H9 (cell line): ENCODE measurements around the gene SCYGR1. TPM values are rescaled to one million over a fixed set of nuclear protein-coding genes. Genes with fewer than 3 reads are reported as not detected.

Experiments used
- DNase-seq: peaks from one replicate; pipeline ENCODE4 v3.0.0-alpha.2; 2017
- H2AFZ ChIP-seq: one replicate; pipeline ENCODE4 v1.6.1; 2013; ENCODE audit warnings: mild to moderate bottlenecking, low read length, control low read depth, moderate library complexity
- H2AK5ac ChIP-seq: 2 replicates; pipeline ENCODE4 v1.6.1; 2013; ENCODE audit warnings: low read length, control low read depth, mixed read lengths; ENCODE audit not compliant: insufficient read length
- H2BK120ac ChIP-seq: one replicate; pipeline ENCODE4 v1.6.1; 2013; ENCODE audit warnings: low read depth, mild to moderate bottlenecking, low read length, control low read depth, inconsistent platforms; ENCODE audit not compliant: poor library complexity, severe bottlenecking
- H2BK12ac ChIP-seq: 2 replicates; pipeline ENCODE4 v1.6.1; 2013; ENCODE audit warnings: low read length, control low read depth, mixed read lengths, low read depth; ENCODE audit not compliant: insufficient read length
- H2BK15ac ChIP-seq: 2 replicates; pipeline ENCODE4 v1.6.1; 2013; ENCODE audit warnings: low read depth, low read length, control low read depth
- H2BK20ac ChIP-seq: one replicate; pipeline ENCODE4 v1.6.1; 2013; ENCODE audit warnings: low read depth, mild to moderate bottlenecking, low read length, control low read depth, inconsistent platforms; ENCODE audit not compliant: poor library complexity, severe bottlenecking
- H2BK5ac ChIP-seq: 2 replicates; pipeline ENCODE4 v1.6.1; 2013; ENCODE audit warnings: low read length, control low read depth, mixed read lengths; ENCODE audit not compliant: insufficient read length
- H3K14ac ChIP-seq: 2 replicates; pipeline ENCODE4 v1.6.1; 2013; ENCODE audit warnings: low read length, control low read depth; ENCODE audit not compliant: insufficient read depth
- H3K18ac ChIP-seq: 2 replicates; pipeline ENCODE4 v1.6.1; 2013; ENCODE audit warnings: low read depth, mild to moderate bottlenecking, mixed read lengths, low read length, control low read depth; ENCODE audit not compliant: insufficient read length
- H3K23ac ChIP-seq: 2 replicates; pipeline ENCODE4 v1.6.1; 2013; ENCODE audit warnings: low read length, control low read depth, mixed read lengths, low read depth; ENCODE audit not compliant: insufficient read length
- H3K23me2 ChIP-seq: 2 replicates; pipeline ENCODE4 v1.6.1; 2013; ENCODE audit warnings: low read depth, mild to moderate bottlenecking, mixed read lengths, low read length, control low read depth; ENCODE audit not compliant: insufficient read length, poor library complexity, severe bottlenecking
- H3K27ac ChIP-seq: 2 replicates; pipeline ENCODE4 v1.5.1; 2013; ENCODE audit warnings: low read length, control low read depth, mixed read lengths, low read depth; ENCODE audit not compliant: insufficient read length
- H3K27me3 ChIP-seq: 2 replicates; pipeline ENCODE4 v1.6.1; 2013; ENCODE audit warnings: low read length, control low read depth, inconsistent platforms; ENCODE audit not compliant: insufficient read depth
- H3K4ac ChIP-seq: 2 replicates; pipeline ENCODE4 v1.6.1; 2013; ENCODE audit warnings: low read depth, mild to moderate bottlenecking, control low read depth, inconsistent platforms, low read length, moderate library complexity
- H3K4me1 ChIP-seq: 2 replicates; pipeline ENCODE4 v1.6.1; 2013; ENCODE audit warnings: low read length, control low read depth, inconsistent platforms; ENCODE audit not compliant: insufficient read depth
- H3K4me2 ChIP-seq: 2 replicates; pipeline ENCODE4 v1.6.1; 2013; ENCODE audit warnings: low read length, control low read depth, mixed read lengths; ENCODE audit not compliant: insufficient read length, insufficient read depth
- H3K56ac ChIP-seq: 2 replicates; pipeline ENCODE4 v1.6.1; 2013; ENCODE audit warnings: low read depth, mild to moderate bottlenecking, mixed read lengths, low read length, control low read depth; ENCODE audit not compliant: insufficient read length
- H3K79me1 ChIP-seq: 2 replicates; pipeline ENCODE4 v1.6.1; 2013; ENCODE audit warnings: low read depth, mild to moderate bottlenecking, moderate library complexity, low read length, control low read depth, inconsistent platforms; ENCODE audit not compliant: insufficient read depth, poor library complexity, severe bottlenecking
- H3K79me2 ChIP-seq: 2 replicates; pipeline ENCODE4 v1.6.1; 2013; ENCODE audit warnings: low read length, control low read depth, inconsistent platforms; ENCODE audit not compliant: insufficient read depth
- H3K9ac ChIP-seq: 2 replicates; pipeline ENCODE4 v1.6.1; 2013; ENCODE audit warnings: low read length, control low read depth, mixed read lengths; ENCODE audit not compliant: insufficient read length; ENCODE audit errors: extremely low read depth
- H3K9me3 ChIP-seq: one replicate; pipeline ENCODE4 v1.6.1; 2013; ENCODE audit warnings: low read depth, low read length, inconsistent platforms; ENCODE audit not compliant: control insufficient read depth
- H3T11ph ChIP-seq: one replicate; pipeline ENCODE4 v1.6.1; 2013; ENCODE audit warnings: mild to moderate bottlenecking, low read length, control low read depth, inconsistent platforms
- H4K20me1 ChIP-seq: one replicate; pipeline ENCODE4 v1.6.1; 2013; ENCODE audit not compliant: control insufficient read depth, insufficient read length, insufficient read depth
- H4K5ac ChIP-seq: 2 replicates; pipeline ENCODE4 v1.6.1; 2013; ENCODE audit warnings: low read depth, mild to moderate bottlenecking, mixed read lengths, low read length, control low read depth; ENCODE audit not compliant: insufficient read length
- H4K8ac ChIP-seq: replicated peaks from 2 replicates; pipeline ENCODE4 v1.6.1; 2013; ENCODE audit warnings: low read length, control low read depth, mixed read lengths, low read depth; ENCODE audit not compliant: insufficient read length
- H4K91ac ChIP-seq: 2 replicates; pipeline ENCODE4 v1.6.1; 2013; ENCODE audit warnings: low read depth, mild to moderate bottlenecking, moderate library complexity, mixed read lengths, low read length, control low read depth; ENCODE audit not compliant: insufficient read length
- H3K27ac Mint-ChIP-seq, 3 experiments: 2 replicates in 2 of 3; 3 replicates in 1 of 3; pipeline ENCODE4 v1.8.0; 2020 to 2021; ENCODE audit warnings: mixed read lengths in 3 of 3, mild to moderate bottlenecking in 1 of 3, moderate library complexity in 1 of 3
- H3K27me3 Mint-ChIP-seq: 2 replicates; pipeline ENCODE4 v1.8.0; 2021; ENCODE audit warnings: low read depth, mild to moderate bottlenecking, moderate library complexity, mixed read lengths
- H3K36me3 Mint-ChIP-seq, 3 experiments: 2 replicates in 2 of 3; 3 replicates in 1 of 3; pipeline ENCODE4 v1.8.0; 2020 to 2021; ENCODE audit warnings: low read depth in 3 of 3, mixed read lengths in 3 of 3; ENCODE audit not compliant: insufficient read depth in 1 of 3
- H3K4me1 Mint-ChIP-seq, 2 experiments: 2 replicates each; pipeline ENCODE4 v1.8.0; 2020; ENCODE audit warnings: mixed read lengths in 2 of 2
- H3K4me3 Mint-ChIP-seq, 2 experiments: 2 replicates in 1 of 2; 3 replicates in 1 of 2; pipeline ENCODE4 v1.8.0; 2020 to 2021; ENCODE audit warnings: mild to moderate bottlenecking in 2 of 2, mixed read lengths in 2 of 2, moderate library complexity in 1 of 2
- H3K9me3 Mint-ChIP-seq, 2 experiments: 2 replicates in 1 of 2; 3 replicates in 1 of 2; pipeline ENCODE4 v1.8.0; 2020; ENCODE audit warnings: mild to moderate bottlenecking in 2 of 2, mixed read lengths in 2 of 2, moderate library complexity in 1 of 2
- CTCF ChIP-seq: fragments of 200-600 bp; sonication (generic); conservative IDR thresholded peaks from 3 replicates; pipeline ENCODE4 v1.8.0; 2021; ENCODE audit warnings: antibody characterized with exemption, mild to moderate bottlenecking
- WGBS: extraction: QIAGEN DNeasy Blood & Tissue Kit; methylation state at CpG from one replicate; pipeline ENCODE4 v1.1.7; 2013; ENCODE audit warnings: missing lambda C conversion rate, low lambda C conversion rate, mixed read lengths; ENCODE audit not compliant: insufficient read length; ENCODE audit errors: extremely low coverage; 5-methylcytosine and 5-hydroxymethylcytosine counted together
- total RNA-seq: library from RNA; stranded (reverse); gene quantifications from 2 replicates; pipeline ENCODE4 v1.2.1, GENCODE V29; 2021

Gene SCYGR1
- total RNA-seq, 1 experiment from 2014 or later: not detected

- no peak overlapping the region for H3K4me3 Mint-ChIP-seq
- no peaks in the 10 kb centered on the region for H3K9me3 ChIP-seq
- H3K23me2 ChIP-seq: no peaks in the 10 kb centered on the region
- no peak overlapping the region for H4K5ac ChIP-seq
- DNase-seq: no peak
- no peak overlapping the region for H2BK12ac ChIP-seq
- no peak overlapping the region for H3K18ac ChIP-seq
- H2BK120ac ChIP-seq: no peak overlapping the region
- no peak overlapping the region for H3K27ac ChIP-seq
- H3K79me2 ChIP-seq: no peaks in the 10 kb centered on the region
- H3K4me2 ChIP-seq: no peak overlapping the region
- H3K9me3 Mint-ChIP-seq: no peaks in the 10 kb centered on the region
- WGBS: no CpG with 5 or more reads among the region's 6 CpGs
- no peak overlapping the region for H4K91ac ChIP-seq
- no peak overlapping the region for H2BK15ac ChIP-seq
- H3K27me3 Mint-ChIP-seq: no peaks in the 10 kb centered on the region; the same call in none of the 2 replicates
- H3K4ac ChIP-seq: no peak overlapping the region
- peaks cover 3 to 5% of the 10 kb centered on the region in 2 experiments; a peak in 3 of 4 replicates for H3K4me1 Mint-ChIP-seq
- no peak overlapping the region for H4K8ac ChIP-seq
- no peak overlapping the region for H3K23ac ChIP-seq
- H3K14ac ChIP-seq: no peak overlapping the region
- H2BK5ac ChIP-seq: no peak overlapping the region
- no peaks in the 10 kb centered on the region for H4K20me1 ChIP-seq
- H2BK20ac ChIP-seq: no peak overlapping the region
- H3K56ac ChIP-seq: no peak overlapping the region
- H2AK5ac ChIP-seq: no peak overlapping the region
- H3K9ac ChIP-seq: no peak overlapping the region
- H3K27me3 ChIP-seq: no peaks in the 10 kb centered on the region
- H3K4me1 ChIP-seq: no peaks in the 10 kb centered on the region
- TF ChIP-seq CTCF: no peak
- H3K36me3 Mint-ChIP-seq: no peaks in the 10 kb centered on the region
- no peak overlapping the region for H2AFZ ChIP-seq
- no peaks in the 10 kb centered on the region for H3K79me1 ChIP-seq
- H3T11ph ChIP-seq: no peak overlapping the region
- H3K27ac Mint-ChIP-seq: no peak overlapping the region
These were observed 1.1 kb downstream of the SCYGR1 start for GRCh38 chr2:227386630-227387029.
